SW480 (cell line): ENCODE results near the gene KRTAP1-4.
A peak's percentile ranks its signal among the peaks of the same experiment; 100 is the strongest.
"Not testable (repeated sequence)": the region's sequence is repeated elsewhere in the genome, so short reads cannot be mapped to it uniquely, and the experiment has no call there.

Source experiments
- DNase-seq: peaks from one replicate; pipeline ENCODE4 v3.0.0-alpha.2; 2016; ENCODE audit warnings: low spot score

Gene KRTAP1-4

DNA sequence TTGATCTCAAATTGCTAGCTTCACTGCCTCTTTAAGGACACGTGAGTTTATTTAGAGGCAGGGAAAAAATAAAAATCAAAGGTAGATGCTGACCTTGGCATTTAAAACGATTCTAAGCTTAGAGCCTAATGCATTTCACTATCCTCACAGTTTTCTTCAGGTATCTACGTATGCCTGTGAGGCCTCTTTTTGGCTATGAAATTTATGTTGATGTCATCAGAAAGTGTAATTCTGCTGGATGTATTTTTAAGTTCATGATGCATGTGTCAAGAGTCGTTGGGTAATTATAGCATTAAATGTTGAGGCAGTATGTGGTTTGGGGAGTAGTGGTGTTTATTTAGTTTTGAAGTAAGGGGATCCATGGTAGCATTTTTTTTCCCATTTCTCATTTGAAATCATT lies 26.1 kb downstream of the KRTAP1-4 start:
- DNase-seq, result no peak

DNA sequence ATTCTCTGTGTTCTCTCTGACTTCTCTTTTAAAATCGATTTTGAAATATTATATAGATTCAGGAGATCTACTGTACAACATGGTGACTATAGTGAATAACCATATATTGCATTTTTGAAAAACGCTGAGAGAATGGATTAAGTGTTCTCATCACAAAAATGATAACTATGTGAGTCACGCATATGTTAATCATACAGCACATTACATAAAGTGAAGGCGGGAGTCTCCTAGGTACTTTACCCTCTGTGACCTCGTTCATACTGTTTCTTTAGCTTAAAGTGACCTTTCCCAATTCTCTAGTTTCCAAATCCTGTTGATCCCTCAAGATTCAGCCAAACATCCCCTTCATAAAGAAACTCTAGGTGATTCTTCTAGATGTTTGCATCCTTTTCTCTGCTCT lies 27.2 kb downstream of the KRTAP1-4 start:
- no peak for DNase-seq

DNA sequence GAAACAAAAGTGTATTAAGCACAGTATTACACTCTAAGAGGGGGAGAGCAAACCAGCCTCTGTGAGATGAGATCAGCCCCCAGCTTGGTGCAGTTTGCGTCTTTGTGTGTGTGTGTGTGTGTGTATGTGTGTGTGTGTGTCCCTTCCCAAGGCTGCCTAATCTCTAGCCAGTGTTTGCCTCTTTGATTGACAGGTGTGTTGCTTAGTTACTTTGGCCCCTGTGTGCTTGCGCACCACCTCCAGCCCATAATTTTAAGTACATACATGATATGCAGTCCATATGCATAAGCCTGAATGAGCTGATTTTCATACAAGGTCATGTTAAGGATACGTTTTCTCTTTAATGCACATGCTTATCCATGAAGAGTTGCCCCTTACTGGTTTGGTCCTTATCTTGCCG lies 28.2 kb downstream of the KRTAP1-4 start:
- no peak for DNase-seq

DNA sequence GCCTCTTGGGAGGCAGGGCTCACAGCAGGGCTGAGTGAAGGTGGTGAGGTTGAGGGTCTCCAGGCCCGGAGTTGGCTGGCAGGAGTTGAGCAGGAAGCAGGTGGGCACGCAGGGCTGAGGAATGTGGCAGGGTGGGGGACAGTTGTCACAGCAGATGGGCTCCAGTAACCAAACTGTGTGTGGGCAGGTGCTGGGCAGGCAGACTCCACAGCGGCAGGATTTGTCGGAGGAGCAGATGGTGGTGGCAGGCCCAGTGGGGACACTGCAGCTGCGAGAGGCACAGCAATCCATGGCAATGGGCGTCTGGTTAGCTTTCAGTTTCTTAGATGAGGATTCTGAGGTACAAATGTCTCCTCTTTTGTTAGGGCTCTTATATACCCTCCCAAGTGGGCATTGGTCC lies 30.4 kb downstream of the KRTAP1-4 start, which contains the start of gene KRTAP3-2:
TSS of gene KRTAP3-2 (minus strand) at position 344 of the 400 bp plus-strand sequence. CDS start at position 291, 53 bp downstream.
- DNase-seq, result not testable (repeated sequence)

DNA sequence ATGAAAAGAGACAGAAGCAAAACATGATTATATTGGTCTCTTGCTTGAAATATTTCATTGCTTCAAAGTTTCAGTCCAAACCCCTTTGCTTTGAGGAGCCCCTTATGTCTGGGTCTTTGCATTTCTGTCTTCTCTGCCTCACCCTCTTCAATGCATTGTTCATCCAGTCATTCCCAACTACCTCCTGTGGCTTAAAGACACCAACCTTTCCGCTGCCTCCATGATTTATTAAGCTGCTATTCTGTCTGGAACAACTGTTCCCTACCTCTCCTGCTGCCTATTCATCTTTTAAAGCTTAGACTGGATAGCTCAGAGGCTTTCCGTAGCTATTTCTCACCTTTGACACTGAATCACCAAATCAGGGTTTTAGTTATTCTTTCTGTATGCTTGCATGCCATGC lies 32.6 kb downstream of the KRTAP1-4 start:
- no peak for DNase-seq

DNA sequence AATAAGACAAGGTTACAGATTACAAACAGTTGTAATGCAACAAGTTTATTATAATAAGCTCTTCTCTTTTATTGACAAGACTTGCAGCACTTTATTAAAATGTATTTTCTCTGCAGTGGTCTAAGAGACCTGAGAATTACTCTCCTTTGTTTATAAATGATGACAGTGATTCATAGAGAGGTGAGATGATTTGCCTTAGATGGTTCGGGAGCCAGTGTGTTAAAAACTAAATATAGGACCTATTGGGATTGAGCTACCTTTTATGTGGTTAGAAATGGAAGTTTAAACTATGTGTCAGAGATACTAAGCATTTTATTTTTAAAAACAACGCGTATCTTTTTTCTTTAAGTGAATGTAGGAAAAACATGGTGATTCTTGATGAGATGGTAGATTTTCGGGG lies 33.2 kb downstream of the KRTAP1-4 start:
- DNase-seq, result peak; percentile 95

DNA sequence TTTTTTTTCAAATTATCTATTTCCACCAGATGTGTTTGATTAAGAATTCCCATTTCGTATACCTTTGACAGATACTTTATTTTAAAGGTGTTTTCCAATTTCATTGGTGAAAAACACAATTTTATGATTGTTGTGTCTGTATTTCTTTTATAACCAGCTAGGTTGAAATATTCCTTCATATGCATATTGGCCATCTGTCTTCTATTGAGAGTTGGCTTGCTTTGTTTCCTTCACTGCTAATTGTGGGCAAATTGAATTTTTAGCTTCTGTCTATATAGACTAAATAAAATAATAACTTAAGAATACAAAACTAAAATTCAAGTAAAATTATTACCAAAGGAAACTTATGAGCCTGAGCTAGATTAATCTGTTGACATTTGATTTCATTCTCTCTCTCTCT lies 34.9 kb downstream of the KRTAP1-4 start:
- no peak for DNase-seq

GRCh38 chr17:40993839-40994238 lies 36.2 kb downstream of the KRTAP1-4 start, which contains the start of gene KRTAP3-3:
TSS of gene KRTAP3-3 (minus strand) at chr17:40994164. CDS start at chr17:40994097, 67 bp downstream.
- DNase-seq, result peak; percentile 53

- DNase-seq, result no peak
Observed at GRCh38 chr17:40993084-40993483, 36.9 kb downstream of the KRTAP1-4 start.

DNA sequence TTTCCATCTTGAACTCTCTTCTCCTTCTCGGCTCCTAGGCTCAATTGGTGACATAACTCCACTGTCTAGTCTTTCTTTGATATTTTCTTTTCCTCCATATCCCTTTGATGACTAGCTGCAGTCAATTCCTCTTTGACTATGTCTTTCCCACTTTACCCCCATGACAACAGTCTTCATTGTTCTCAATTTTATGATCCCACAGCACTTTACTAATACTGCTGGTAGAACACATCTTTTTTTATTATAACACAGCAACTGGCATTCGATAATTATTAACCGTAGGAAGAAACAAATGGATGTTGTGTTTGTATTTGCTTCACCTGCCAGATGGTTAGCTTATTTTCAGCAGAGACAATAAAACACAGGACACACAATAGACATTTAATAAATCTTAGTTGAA lies 37.3 kb downstream of the KRTAP1-4 start:
- peak; percentile 84 for DNase-seq

DNA sequence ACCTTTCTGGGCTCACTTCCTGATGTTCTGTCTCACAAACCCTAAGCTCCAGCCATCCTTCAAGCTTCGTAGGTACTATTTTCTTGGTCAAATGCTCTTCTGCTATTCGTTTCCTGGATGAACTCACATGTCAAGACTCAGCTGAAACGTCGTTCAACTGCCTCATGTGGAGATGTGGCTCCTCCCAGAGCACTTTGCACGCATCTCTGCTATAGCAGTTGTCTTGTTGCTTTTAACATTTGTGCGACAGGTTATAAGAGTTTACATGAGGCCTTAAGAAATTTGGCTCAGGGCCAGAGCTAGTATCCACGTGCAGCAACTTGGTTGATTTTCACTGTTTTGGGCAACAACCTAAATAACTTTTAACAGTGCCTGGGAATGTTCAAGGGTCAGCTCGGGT lies 43.1 kb downstream of the KRTAP1-4 start:
- DNase-seq, result no peak

GRCh38 chr17:40984226-40984625 lies 45.8 kb downstream of the KRTAP1-4 start, which contains the start of gene KRT40:
TSS of gene KRT40 (minus strand) at chr17:40984326. CDS start at chr17:40984273, 53 bp downstream.
- no peak for DNase-seq

DNA sequence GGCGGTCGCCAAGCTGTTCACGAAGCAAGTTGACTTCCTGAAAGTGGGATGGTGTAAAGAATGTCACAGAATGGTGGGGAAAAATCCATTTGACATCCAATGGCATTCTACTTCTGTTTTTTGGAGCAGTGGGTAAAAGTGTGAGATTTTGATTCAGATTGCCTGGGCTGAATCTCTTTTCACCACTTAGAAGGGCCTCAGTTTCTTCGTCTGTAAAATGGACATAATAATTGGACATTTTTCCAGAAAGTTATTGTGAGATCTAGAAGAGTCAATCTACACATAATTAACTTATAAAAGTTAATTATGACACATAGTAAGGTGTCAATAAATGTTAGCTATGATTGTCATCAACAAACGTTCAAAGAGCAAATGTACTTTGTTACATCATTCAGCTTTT lies 48.9 kb downstream of the KRTAP1-4 start:
- DNase-seq, result no peak

DNA sequence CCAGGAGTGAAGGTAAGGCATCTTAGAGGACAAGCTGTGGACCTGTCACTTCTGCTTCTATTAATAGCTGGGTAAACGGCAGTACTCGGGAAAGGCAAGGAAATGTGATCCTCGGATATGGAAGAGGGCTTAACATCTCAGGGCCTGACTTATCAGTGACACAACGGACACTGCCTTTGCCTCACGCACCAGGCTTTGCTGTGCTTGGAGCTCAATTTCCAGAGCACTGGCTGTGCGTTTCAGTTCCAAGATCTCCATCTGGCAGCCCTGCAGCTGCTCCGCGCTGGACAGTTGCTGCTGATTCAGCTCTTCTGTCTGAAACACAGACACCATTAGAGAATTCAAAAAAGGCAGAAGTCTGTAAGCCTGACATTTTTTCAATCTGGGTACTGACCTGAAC lies 49.4 kb downstream of the KRTAP1-4 start:
- no peak for DNase-seq

DNA sequence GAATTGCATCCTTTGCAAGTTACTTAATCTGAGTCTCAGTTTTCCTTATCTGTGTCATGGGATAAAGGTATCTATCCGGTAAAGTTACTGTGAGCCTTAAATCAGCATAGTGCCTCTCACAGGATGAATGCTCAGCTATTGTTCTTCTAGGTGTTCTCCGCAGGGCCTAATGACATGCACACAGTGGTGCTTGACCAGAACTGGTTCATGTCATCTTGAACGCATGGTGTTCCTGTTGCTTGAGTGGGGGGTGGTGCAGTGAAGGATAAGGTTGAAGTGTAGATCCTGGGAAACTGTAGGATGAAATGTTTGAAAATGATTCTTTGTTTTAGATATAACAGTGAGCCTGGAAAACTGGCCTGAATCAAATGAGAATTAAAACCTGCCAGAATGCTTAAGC lies 49.9 kb downstream of the KRTAP1-4 start:
- no peak for DNase-seq
